Measurements from ENCODE around the gene NUDT22. TPM values are rescaled to one million over a fixed set of nuclear protein-coding genes. Genes with fewer than 3 reads are reported as not detected.
A peak's percentile ranks its signal among the peaks of the same experiment; 100 is the strongest.

The NUDT22 gene
- total and polyA plus RNA-seq, 5 donors from 2014 or later = 35.8 to 46.9 (median 43.1) TPM

DNA sequence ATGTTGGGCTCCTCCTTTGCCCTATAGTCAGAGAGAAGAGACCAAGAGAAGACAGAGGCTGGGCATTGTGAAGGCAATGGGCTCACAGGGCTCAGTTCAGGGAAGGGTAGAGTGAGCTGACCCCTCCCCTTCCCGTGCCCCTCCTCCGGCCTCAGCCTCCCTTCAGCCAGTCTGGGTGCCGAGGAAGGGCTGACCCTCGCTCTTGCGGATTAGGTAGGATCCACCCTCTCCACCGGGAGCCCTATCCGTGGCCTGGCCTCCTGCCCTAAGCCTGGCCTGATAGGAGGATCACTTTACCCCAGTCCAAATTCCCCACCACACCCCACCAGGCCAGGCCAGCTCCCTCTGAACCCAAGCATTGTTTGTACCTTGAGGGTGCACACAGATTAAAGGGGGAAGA lies 22.5 kb downstream of the NUDT22 start:
- no peak overlapping the region for H3K4me3 ChIP-seq (ENCODE audit: low read depth, low read length)
- H3K4me3 Mint-ChIP-seq = peak overlapping the region; percentile 3 to 92 (median 52)
- DNase-seq = no peak
- no peak overlapping the region for H3K27ac ChIP-seq (ENCODE audit: insufficient read depth, low read length, poor library complexity, severe bottlenecking)
- no peaks in the 10 kb centered on the region for H3K9me3 ChIP-seq (ENCODE audit: control insufficient read depth in 2 of 2, low read length in 2 of 2)
- peaks cover 57% of the 10 kb centered on the region for H3K4me1 ChIP-seq (ENCODE audit: control insufficient read depth, insufficient read depth, low read length, poor library complexity, severe bottlenecking)
- peaks cover 0 to 45% (median 15%) of the 10 kb centered on the region in 4 donors for H3K4me1 Mint-ChIP-seq
- H3K27me3 ChIP-seq (ENCODE audit: control insufficient read depth, insufficient read depth, low read length) = no peaks in the 10 kb centered on the region
- H3K36me3 ChIP-seq (ENCODE audit: control insufficient read depth, insufficient read depth, low read length) = no peaks in the 10 kb centered on the region
- peaks cover 0 to 2% (median 0%) of the 10 kb centered on the region in 7 donors for H3K9me3 Mint-ChIP-seq
- no peaks in the 10 kb centered on the region for H3K27me3 Mint-ChIP-seq
- ATAC-seq (ENCODE audit: low read depth in 2 of 2) = no peak
- no peaks in the 10 kb centered on the region for H3K36me3 Mint-ChIP-seq
- H3K27ac Mint-ChIP-seq = no peak overlapping the region

DNA sequence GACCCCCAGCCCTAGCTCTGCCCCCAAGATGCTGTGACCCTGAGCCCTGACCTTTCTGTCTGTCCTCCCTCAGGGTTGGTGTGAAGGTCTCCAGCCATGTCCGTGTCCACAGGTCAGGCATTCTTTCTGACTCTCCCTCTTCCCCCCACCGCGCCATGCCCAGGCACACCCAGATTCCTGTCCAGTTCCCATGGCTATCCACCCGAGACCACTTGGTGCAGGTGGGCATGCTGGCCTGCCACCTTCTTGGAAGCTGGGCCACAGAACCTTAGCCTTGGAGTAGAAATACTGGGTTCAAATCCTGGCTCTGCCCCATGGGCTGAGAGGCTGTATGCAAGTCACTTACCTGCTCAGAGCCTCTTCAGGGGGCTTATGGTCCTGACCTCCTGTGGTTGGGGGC lies 23.0 kb downstream of the NUDT22 start:
- Mint-ChIP-seq H3K4me1 (peaks cover 0 to 45% (median 13%) of the 10 kb centered on the region in 4 donors), H3K36me3 (no peaks in the 10 kb centered on the region), H3K27ac (peak overlapping the region in 1 of 3 donors; percentile 76), H3K9me3 (peaks cover 0 to 2% (median 0%) of the 10 kb centered on the region in 7 donors), H3K4me3 (peak overlapping the region; percentile 22 to 92 (median 36)), H3K27me3 (no peaks in the 10 kb centered on the region)
- H3K4me1 ChIP-seq (ENCODE audit: control insufficient read depth, insufficient read depth, low read length, poor library complexity, severe bottlenecking) = peaks cover 57% of the 10 kb centered on the region
- H3K27ac ChIP-seq (ENCODE audit: insufficient read depth, low read length, poor library complexity, severe bottlenecking) = no peak overlapping the region
- no peaks in the 10 kb centered on the region for H3K27me3 ChIP-seq (ENCODE audit: control insufficient read depth, insufficient read depth, low read length)
- no peak overlapping the region for H3K4me3 ChIP-seq (ENCODE audit: low read depth, low read length)
- no peaks in the 10 kb centered on the region for H3K9me3 ChIP-seq (ENCODE audit: control insufficient read depth in 2 of 2, low read length in 2 of 2)
- DNase-seq (no peak), ATAC-seq (ENCODE audit: low read depth in 2 of 2) (no peak)
- H3K36me3 ChIP-seq (ENCODE audit: control insufficient read depth, insufficient read depth, low read length) = no peaks in the 10 kb centered on the region

DNA sequence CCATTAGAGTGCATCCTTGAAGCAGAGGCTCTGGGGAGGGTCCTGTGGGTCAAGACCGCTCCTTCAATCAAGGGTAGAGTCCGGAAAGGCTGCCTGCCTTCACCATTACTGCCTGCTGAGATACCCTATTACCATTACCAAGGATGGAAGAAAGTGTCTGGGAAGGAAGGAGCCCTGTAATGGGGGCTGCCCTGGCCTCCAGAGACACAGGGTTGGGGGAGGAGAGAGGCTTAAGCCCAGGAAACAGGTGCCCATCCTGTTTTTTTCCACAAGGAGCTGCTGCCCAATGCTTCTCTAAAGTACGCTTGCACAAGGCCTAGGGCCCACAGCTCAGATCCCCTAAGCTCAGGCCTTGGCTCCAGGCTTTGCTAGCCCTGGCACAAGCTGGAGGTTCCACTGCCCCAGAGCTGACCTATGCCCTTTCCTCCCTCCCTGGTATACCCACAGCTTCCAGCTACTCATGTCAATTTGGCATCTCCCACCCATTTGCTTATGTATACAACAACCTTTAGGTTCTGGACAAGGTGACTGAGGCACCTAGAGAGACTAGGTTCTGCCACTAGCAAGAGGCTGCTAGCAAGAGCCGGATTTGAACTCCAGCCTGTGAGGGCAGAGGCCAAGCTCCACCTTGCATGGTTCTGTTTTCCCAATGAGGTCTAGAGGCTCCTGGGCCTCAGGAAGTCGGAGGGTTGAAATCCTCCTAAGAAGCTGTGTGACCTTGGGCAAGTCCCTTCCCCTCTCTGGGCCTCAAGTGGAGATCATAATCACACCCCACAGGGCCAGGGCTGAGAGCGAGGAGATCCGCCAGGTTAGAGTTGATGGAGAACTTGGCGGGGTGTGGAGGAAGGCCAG lies 23.7 kb downstream of the NUDT22 start:
- H3K4me3 ChIP-seq (ENCODE audit: low read depth, low read length) = no peak overlapping the region
- H3K27ac ChIP-seq (ENCODE audit: insufficient read depth, low read length, poor library complexity, severe bottlenecking) = no peak overlapping the region
- ATAC-seq (ENCODE audit: low read depth in 2 of 2) (no peak), DNase-seq (no peak)
- peak overlapping the region; percentile 55 to 90 (median 68) for H3K4me3 Mint-ChIP-seq
- H3K4me1 Mint-ChIP-seq = peaks cover 0 to 43% (median 13%) of the 10 kb centered on the region in 4 donors
- peak overlapping the region in 2 of 3 donors; percentile 56 to 69 for H3K27ac Mint-ChIP-seq
- H3K36me3 Mint-ChIP-seq = no peaks in the 10 kb centered on the region
- H3K9me3 Mint-ChIP-seq = peaks cover 0 to 2% (median 0%) of the 10 kb centered on the region in 7 donors
- H3K36me3 ChIP-seq (ENCODE audit: control insufficient read depth, insufficient read depth, low read length) = no peaks in the 10 kb centered on the region
- no peaks in the 10 kb centered on the region for H3K27me3 ChIP-seq (ENCODE audit: control insufficient read depth, insufficient read depth, low read length)
- no peaks in the 10 kb centered on the region for H3K27me3 Mint-ChIP-seq
- peaks cover 50% of the 10 kb centered on the region for H3K4me1 ChIP-seq (ENCODE audit: control insufficient read depth, insufficient read depth, low read length, poor library complexity, severe bottlenecking)
- H3K9me3 ChIP-seq (ENCODE audit: control insufficient read depth in 2 of 2, low read length in 2 of 2) = no peaks in the 10 kb centered on the region

DNA sequence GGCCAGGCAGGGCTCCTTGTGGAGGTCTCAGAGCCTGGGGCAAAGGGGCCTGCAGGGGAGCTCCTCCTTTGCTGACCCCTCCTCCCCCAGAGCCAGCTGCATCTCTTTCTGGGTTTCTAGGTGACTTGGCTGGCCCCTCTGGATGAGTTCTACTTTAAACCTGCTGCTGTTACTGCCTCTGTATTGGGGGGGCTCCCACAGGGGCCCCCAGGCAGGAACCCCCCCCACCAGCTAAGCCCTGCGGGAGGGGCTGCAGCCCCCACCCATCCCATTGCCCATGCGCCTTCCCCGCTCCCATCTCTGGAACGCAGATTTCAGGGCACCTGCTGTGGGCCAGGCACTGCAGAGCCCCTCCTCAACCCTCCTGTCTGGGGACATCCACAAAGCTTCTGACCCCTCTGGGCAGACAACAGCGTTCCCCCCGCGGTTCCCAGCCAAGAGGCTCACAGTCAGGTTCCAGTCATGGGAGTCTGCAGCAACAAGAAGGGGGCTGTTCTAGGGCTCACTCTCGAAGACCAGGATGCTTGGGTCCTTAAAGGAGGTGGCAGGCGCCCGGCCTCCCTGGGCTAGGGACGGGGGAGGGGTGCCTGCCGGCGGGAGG lies 24.4 kb downstream of the NUDT22 start:
- H3K27ac ChIP-seq (ENCODE audit: insufficient read depth, low read length, poor library complexity, severe bottlenecking) = no peak overlapping the region
- peak overlapping the region in 3 of 4 donors; percentile 50 to 90 (median 86) for H3K4me3 Mint-ChIP-seq
- no peaks in the 10 kb centered on the region for H3K27me3 ChIP-seq (ENCODE audit: control insufficient read depth, insufficient read depth, low read length)
- no peak overlapping the region for H3K27ac Mint-ChIP-seq
- H3K36me3 Mint-ChIP-seq = no peaks in the 10 kb centered on the region
- H3K27me3 Mint-ChIP-seq = no peaks in the 10 kb centered on the region
- peaks cover 0 to 36% (median 13%) of the 10 kb centered on the region in 4 donors for H3K4me1 Mint-ChIP-seq
- no peak for ATAC-seq (ENCODE audit: low read depth in 2 of 2)
- H3K9me3 Mint-ChIP-seq = peaks cover 0 to 2% (median 0%) of the 10 kb centered on the region in 7 donors
- H3K9me3 ChIP-seq (ENCODE audit: control insufficient read depth in 2 of 2, low read length in 2 of 2) = no peaks in the 10 kb centered on the region
- peaks cover 43% of the 10 kb centered on the region for H3K4me1 ChIP-seq (ENCODE audit: control insufficient read depth, insufficient read depth, low read length, poor library complexity, severe bottlenecking)
- H3K36me3 ChIP-seq (ENCODE audit: control insufficient read depth, insufficient read depth, low read length) = no peaks in the 10 kb centered on the region
- no peak overlapping the region for H3K4me3 ChIP-seq (ENCODE audit: low read depth, low read length)
- DNase-seq = no peak

DNA sequence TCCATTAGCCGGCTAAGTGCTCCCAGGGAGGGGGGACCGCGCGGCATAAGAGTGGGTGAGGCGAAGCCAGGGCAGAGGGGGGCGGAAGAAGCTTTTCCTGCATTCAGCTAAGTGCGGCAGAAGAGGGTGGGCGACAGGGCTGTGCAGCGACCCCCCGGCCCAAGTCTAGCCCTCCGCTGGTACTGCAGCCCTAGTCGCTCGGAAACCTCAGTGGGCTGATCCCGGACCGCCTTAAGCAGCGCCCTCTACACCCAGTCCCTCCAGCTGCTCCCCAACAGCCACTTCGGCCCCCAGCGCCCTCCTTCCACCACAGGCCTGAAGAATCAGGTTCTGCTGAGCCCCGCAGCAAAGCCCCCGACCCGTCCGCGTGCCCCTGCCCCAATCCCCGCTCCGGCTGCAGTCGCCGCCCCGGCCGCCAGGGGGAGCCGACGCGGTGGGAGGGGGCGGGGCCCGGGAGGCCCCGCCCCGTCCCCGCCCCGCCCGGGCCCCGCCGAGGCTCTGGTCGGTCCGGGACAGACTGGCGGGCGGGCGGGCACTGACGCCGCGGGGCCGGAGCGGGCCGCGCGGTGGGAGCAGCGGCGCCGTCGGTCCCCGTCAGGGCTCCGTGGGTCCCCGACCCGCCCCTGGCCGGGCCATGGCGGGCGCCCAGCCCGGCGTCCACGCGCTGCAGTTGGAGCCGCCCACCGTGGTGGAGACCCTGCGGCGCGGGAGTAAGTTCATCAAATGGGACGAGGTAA lies 25.1 kb downstream of the NUDT22 start, which contains the start of gene PLCB3:
PLCB3 (plus strand) TSS at position 515 of the 737 bp plus-strand sequence; CDS start at position 635, 120 bp downstream.
- H3K36me3 Mint-ChIP-seq = no peaks in the 10 kb centered on the region
- Histone ChIP-seq H3K27me3 (ENCODE audit: control insufficient read depth, insufficient read depth, low read length) (no peaks in the 10 kb centered on the region), H3K9me3 (ENCODE audit: control insufficient read depth in 2 of 2, low read length in 2 of 2) (no peaks in the 10 kb centered on the region), H3K4me3 (ENCODE audit: low read depth, low read length) (no peak within 1 kb of the TSS), H3K36me3 (ENCODE audit: control insufficient read depth, insufficient read depth, low read length) (no peaks in the 10 kb centered on the region), H3K27ac (ENCODE audit: insufficient read depth, low read length, poor library complexity, severe bottlenecking) (no peak within 1 kb of the TSS), H3K4me1 (ENCODE audit: control insufficient read depth, insufficient read depth, low read length, poor library complexity, severe bottlenecking) (peaks cover 36% of the 10 kb centered on the region)
- ATAC-seq (ENCODE audit: low read depth in 2 of 2) (peak; percentile 62 to 69), DNase-seq (peak; percentile 40 to 59 (median 49))
- no peaks in the 10 kb centered on the region for H3K27me3 Mint-ChIP-seq
- peak within 1 kb of the TSS; percentile 86 to 94 (median 90) for H3K4me3 Mint-ChIP-seq
- peaks cover 0 to 29% (median 11%) of the 10 kb centered on the region in 4 donors for H3K4me1 Mint-ChIP-seq
- peaks cover 0 to 2% (median 0%) of the 10 kb centered on the region in 7 donors for H3K9me3 Mint-ChIP-seq
- peak within 1 kb of the TSS in 2 of 3 donors; percentile 36 to 38 for H3K27ac Mint-ChIP-seq

DNA sequence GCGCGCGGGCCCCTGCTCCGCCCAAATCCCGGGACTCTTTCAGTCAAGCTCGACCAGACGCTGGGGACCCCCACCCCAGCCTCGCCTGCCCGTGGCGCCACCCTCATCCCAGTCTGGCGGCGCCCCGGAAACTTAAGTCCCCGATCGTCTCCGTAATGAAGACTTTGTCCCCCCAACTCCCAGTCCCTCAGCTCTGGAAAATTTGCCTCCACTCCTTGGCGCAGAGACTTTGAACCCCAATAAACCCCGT lies 25.6 kb downstream of the NUDT22 start:
- ATAC-seq (ENCODE audit: low read depth in 2 of 2) = no peak
- Histone ChIP-seq H3K9me3 (ENCODE audit: control insufficient read depth in 2 of 2, low read length in 2 of 2) (no peaks in the 10 kb centered on the region), H3K4me3 (ENCODE audit: low read depth, low read length) (no peak overlapping the region), H3K36me3 (ENCODE audit: control insufficient read depth, insufficient read depth, low read length) (no peaks in the 10 kb centered on the region), H3K27ac (ENCODE audit: insufficient read depth, low read length, poor library complexity, severe bottlenecking) (no peak overlapping the region), H3K4me1 (ENCODE audit: control insufficient read depth, insufficient read depth, low read length, poor library complexity, severe bottlenecking) (peaks cover 36% of the 10 kb centered on the region), H3K27me3 (ENCODE audit: control insufficient read depth, insufficient read depth, low read length) (no peaks in the 10 kb centered on the region)
- Mint-ChIP-seq H3K4me3 (peak overlapping the region; percentile 77 to 92 (median 87)), H3K9me3 (peaks cover 0 to 2% (median 0%) of the 10 kb centered on the region in 7 donors), H3K4me1 (peaks cover 0 to 29% (median 11%) of the 10 kb centered on the region in 4 donors), H3K27me3 (no peaks in the 10 kb centered on the region), H3K27ac (no peak overlapping the region), H3K36me3 (no peaks in the 10 kb centered on the region)
- DNase-seq = peak in 1 of 3 donors; percentile 24

DNA sequence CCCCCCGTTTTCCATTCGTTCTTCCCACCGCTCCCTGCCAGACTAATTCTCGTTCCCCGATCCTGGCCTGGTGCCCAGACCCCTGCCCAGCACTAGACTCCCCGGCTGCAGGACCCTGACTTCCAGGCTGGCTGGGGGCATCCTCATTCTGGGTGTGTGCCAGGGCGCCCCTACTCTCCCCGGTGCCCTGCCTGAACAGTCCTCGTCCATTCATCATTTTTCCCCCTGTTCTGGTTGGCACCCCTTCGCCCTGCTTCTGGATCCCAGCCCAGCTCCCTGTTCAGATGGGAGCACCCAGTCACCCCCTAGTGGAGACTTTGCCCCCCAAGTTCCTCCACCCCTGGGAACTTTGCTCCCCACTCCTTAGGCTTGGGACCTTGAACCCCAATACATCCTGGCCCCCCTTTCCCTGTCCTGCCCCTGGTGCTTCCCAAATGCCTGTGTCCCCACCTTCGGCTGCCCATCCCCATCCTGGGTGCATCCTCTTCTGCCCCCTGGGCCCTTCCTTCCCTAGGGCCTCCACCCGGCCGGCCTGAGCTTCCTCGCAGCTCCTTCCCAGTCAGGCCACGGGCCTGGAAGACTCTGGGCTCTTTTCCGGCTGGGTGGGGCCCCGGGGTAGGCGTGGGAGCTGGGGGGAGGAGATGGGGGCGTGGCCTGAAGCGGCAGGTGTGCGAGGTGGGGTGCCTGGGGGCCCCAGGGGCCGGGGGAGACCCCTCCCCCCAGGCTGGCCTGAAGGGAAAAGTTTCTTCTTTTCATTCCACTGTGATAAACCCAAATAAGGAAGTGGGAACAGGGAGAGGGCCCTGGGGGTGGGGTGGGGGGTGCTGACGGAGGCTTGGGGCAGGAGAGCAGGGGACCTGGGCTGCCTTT lies 26.2 kb downstream of the NUDT22 start:
- H3K4me3 ChIP-seq (ENCODE audit: low read depth, low read length) = no peak overlapping the region
- Mint-ChIP-seq H3K36me3 (no peaks in the 10 kb centered on the region), H3K27me3 (no peaks in the 10 kb centered on the region), H3K4me1 (peaks cover 0 to 29% (median 11%) of the 10 kb centered on the region in 4 donors), H3K27ac (peak overlapping the region in 1 of 3 donors; percentile 36), H3K9me3 (peaks cover 0 to 2% (median 0%) of the 10 kb centered on the region in 7 donors), H3K4me3 (peak overlapping the region; percentile 77 to 92 (median 87))
- DNase-seq (no peak), ATAC-seq (ENCODE audit: low read depth in 2 of 2) (no peak)
- peaks cover 31% of the 10 kb centered on the region for H3K4me1 ChIP-seq (ENCODE audit: control insufficient read depth, insufficient read depth, low read length, poor library complexity, severe bottlenecking)
- H3K27me3 ChIP-seq (ENCODE audit: control insufficient read depth, insufficient read depth, low read length) = no peaks in the 10 kb centered on the region
- no peaks in the 10 kb centered on the region for H3K9me3 ChIP-seq (ENCODE audit: control insufficient read depth in 2 of 2, low read length in 2 of 2)
- no peak overlapping the region for H3K27ac ChIP-seq (ENCODE audit: insufficient read depth, low read length, poor library complexity, severe bottlenecking)
- no peaks in the 10 kb centered on the region for H3K36me3 ChIP-seq (ENCODE audit: control insufficient read depth, insufficient read depth, low read length)
